ENCODE measurements around the gene CCDC134.
A peak's percentile ranks its signal among the peaks of the same experiment; 100 is the strongest.

CCDC134 gene

GRCh38 chr22:41845380-41846267 lies 45.1 kb downstream of the CCDC134 start (continued):
- TF ChIP-seq ZBTB11 (tag by site-specific recombination; conservative IDR thresholded peaks at IDR 0.05; ENCODE audit: low read depth) (no peak), GLIS2 (tag by site-specific recombination; IDR thresholded peaks at IDR 0.05) (no peak), PRDM10 (tag by site-specific recombination; IDR thresholded peaks at IDR 0.05) (peak; percentile 99), ZNF488 (tag by site-specific recombination; IDR thresholded peaks at IDR 0.05) (no peak), ZNF639 (tag by site-specific recombination; IDR thresholded peaks at IDR 0.05) (no peak), ZNF311 (tag by site-specific recombination; IDR thresholded peaks at IDR 0.05; ENCODE audit: borderline replicate concordance) (no peak), SCRT2 (tag by site-specific recombination; IDR thresholded peaks at IDR 0.05) (no peak)

GRCh38 chr22:41846268-41846987 lies 45.9 kb downstream of the CCDC134 start:
- 0 out of 2 replicates have a peak overlapping the region, but pooled peaks have one; percentile 33 for H3K27ac ChIP-seq (ENCODE audit: extremely low read depth, low read depth, low read length)
- TF ChIP-seq ZNF366 (tag by site-specific recombination; conservative IDR thresholded peaks at IDR 0.05) = no peak
- no peak for TF ChIP-seq ZNF19 (tag by site-specific recombination; IDR thresholded peaks at IDR 0.05; ENCODE audit: low read depth)
- TF ChIP-seq PRDM10 (tag by site-specific recombination; IDR thresholded peaks at IDR 0.05) = peak; percentile 44; the same call in 1 of the 2 replicates
- no peak for TF ChIP-seq ZNF112 (tag by site-specific recombination; IDR thresholded peaks at IDR 0.05)
- no peak for TF ChIP-seq BCL6B (tag by site-specific recombination; IDR thresholded peaks at IDR 0.05)
- no peak for TF ChIP-seq ZNF530 (tag by site-specific recombination; IDR thresholded peaks at IDR 0.05; ENCODE audit: low read depth)
- 0 out of 2 replicates have a peak, but pooled peaks have one; percentile 10 for TF ChIP-seq ZIC2 (tag by site-specific recombination; IDR thresholded peaks at IDR 0.05)
- TF ChIP-seq ZBTB17 (tag by site-specific recombination; IDR thresholded peaks at IDR 0.05) = peak; percentile 72
- no peak for TF ChIP-seq ZBTB20 (tag by site-specific recombination; IDR thresholded peaks at IDR 0.05)
- TF ChIP-seq PRDM1 (tag by site-specific recombination; IDR thresholded peaks at IDR 0.05) = peak; percentile 84
- TF ChIP-seq TRIM28 (IDR thresholded peaks at IDR 0.05; ENCODE audit: borderline replicate concordance, low read length) = 0 out of 2 replicates have a peak, but pooled peaks have one; percentile 25
- no peak for TF ChIP-seq ZNF10 (tag by site-specific recombination; IDR thresholded peaks at IDR 0.05)

More at GRCh38 chr22:41846268-41846987, 45.9 kb downstream of the CCDC134 start:
- POLR2A ChIA-PET = interaction anchor here (0.5 to 2.5 kb wide), 4 partner anchors 12 to 100 kb away, joined by 3 to 7 read pairs (median 4); partner anchors contain the start of genes CENPM and SREBF2
- CTCF ChIA-PET = interaction anchor here (0.6 to 4.9 kb wide), 4 partner anchors 11 to 95 kb away, joined by 3 to 35 read pairs (median 4); no protein-coding TSS in a partner anchor
- Histone ChIP-seq H3K36me3 (ENCODE audit: control insufficient read depth in 2 of 2, insufficient read depth in 1 of 2, low read length in 2 of 2) (peaks cover 3 to 16% of the 10 kb centered on the region in 2 experiments; a peak in 2 of 3 replicates), H3K9me3 (ENCODE audit: control insufficient read depth, insufficient read depth, low read depth, low read length) (no peaks in the 10 kb centered on the region), H3K4me3 (ENCODE audit: low read depth, low read length) (no peak overlapping the region), H3K4me1 (ENCODE audit: control insufficient read depth, insufficient read depth, low read length) (peaks cover 23% of the 10 kb centered on the region)

All from HEK293 (cell line).